ENCODE results near the gene HSF2BP. TPM values are rescaled to one million over a fixed set of nuclear protein-coding genes. Genes with fewer than 3 reads are reported as not detected.

Gene HSF2BP
- total and polyA plus RNA-seq, 12 donors, result 0.12 to 0.51 (median 0.18) TPM; not detected in 6

GRCh38 chr21:43689556-43690337, 30.5 kb upstream of the HSF2BP start:
- ATAC-seq, result no peak
- intact Hi-C loops (cut with DNase I), result loop anchor here in 1 of 10 donors (10.0 kb wide), 1 partner anchor 55 kb away; no protein-coding TSS in a partner anchor
- 91 to 94% methylated on average over 32 of the region's 32 CpGs for WGBS, 2 donors
- peaks cover 0 to 14% (median 0%) of the 10 kb centered on the region in 9 donors for H3K4me1 ChIP-seq
- peaks cover 0 to 100% (median 75%) of the 10 kb centered on the region in 9 donors for H3K36me3 ChIP-seq
- DNase-seq, result no peak
- no peak overlapping the region for H3K27ac ChIP-seq
- H3K9me3 ChIP-seq, result no peaks in the 10 kb centered on the region
- no peaks in the 10 kb centered on the region for H3K27me3 ChIP-seq
- no peak overlapping the region for H3K4me3 ChIP-seq
- TF ChIP-seq CTCF (IDR thresholded peaks at IDR 0.05), result no peak

- TF ChIP-seq CTCF (IDR thresholded peaks at IDR 0.05), result no peak
- H3K4me1 ChIP-seq, result peaks cover 0 to 21% (median 0%) of the 10 kb centered on the region in 9 donors
- no peak overlapping the region for H3K4me3 ChIP-seq
- WGBS, 2 donors, result 93 to 97% methylated on average over 12 of the region's 12 CpGs
- H3K9me3 ChIP-seq, result no peaks in the 10 kb centered on the region
- H3K27ac ChIP-seq, result no peak overlapping the region
- no peaks in the 10 kb centered on the region for H3K27me3 ChIP-seq
- H3K36me3 ChIP-seq, result peaks cover 0 to 100% (median 82%) of the 10 kb centered on the region in 9 donors
- intact Hi-C loops (cut with DNase I), result loop anchor here in 1 of 10 donors (10.0 kb wide), 1 partner anchor 56 kb away; no protein-coding TSS in a partner anchor
- DNase-seq (no peak), ATAC-seq (no peak)
These were observed 29.6 kb upstream of the HSF2BP start for GRCh38 chr21:43688906-43689305.

- no peak for TF ChIP-seq CTCF (IDR thresholded peaks at IDR 0.05)
- peaks cover 0 to 100% (median 85%) of the 10 kb centered on the region in 9 donors for H3K36me3 ChIP-seq
These were observed 28.5 kb upstream of the HSF2BP start for GRCh38 chr21:43687566-43688399.

More at GRCh38 chr21:43687566-43688399, 28.5 kb upstream of the HSF2BP start:
- ATAC-seq, result peak in 6 of 8 donors; percentile 20 to 47 (median 43)
- no peaks in the 10 kb centered on the region for H3K27me3 ChIP-seq
- H3K9me3 ChIP-seq, result no peaks in the 10 kb centered on the region
- 67 to 70% methylated on average over 27 of the region's 27 CpGs for WGBS, 2 donors
- intact Hi-C loops (cut with DNase I), result loop anchor here in 1 of 10 donors (10.0 kb wide), 1 partner anchor 57 kb away; no protein-coding TSS in a partner anchor
- no peak overlapping the region for H3K4me3 ChIP-seq
- H3K27ac ChIP-seq, result peak overlapping the region in 4 of 10 donors; percentile 1 to 52 (median 26)
- peaks cover 0 to 21% (median 0%) of the 10 kb centered on the region in 9 donors for H3K4me1 ChIP-seq
- peak in 1 of 2 donors; percentile 22 for DNase-seq
